Measurements from ENCODE around the gene DSTN.

Gene DSTN

DNA sequence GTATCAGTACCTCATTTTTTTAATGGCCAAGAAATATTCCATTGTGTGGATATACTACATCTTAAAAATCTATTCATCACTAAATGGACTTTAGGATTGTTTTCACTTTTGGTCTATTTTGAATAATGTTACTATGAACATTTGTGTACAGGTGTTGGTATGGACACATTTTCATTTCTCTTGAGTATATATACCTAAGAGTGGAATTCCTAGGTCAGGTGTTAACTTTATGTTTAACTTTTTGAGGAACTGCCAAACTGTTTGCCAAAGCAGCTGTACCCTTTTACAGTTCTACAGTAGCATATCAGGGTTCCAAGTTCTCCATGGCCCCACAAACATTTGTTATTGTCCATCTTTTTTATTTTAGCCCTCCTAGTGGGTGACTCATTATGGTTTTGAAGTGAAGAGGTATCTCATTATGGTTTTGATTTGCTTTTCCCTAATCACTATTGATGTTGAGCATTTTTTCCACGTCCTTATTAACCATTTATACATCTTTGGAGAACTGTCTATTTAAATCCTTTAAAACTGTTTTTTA lies 28.2 kb downstream of the DSTN start:
- TF ChIP-seq, protein P1, sequence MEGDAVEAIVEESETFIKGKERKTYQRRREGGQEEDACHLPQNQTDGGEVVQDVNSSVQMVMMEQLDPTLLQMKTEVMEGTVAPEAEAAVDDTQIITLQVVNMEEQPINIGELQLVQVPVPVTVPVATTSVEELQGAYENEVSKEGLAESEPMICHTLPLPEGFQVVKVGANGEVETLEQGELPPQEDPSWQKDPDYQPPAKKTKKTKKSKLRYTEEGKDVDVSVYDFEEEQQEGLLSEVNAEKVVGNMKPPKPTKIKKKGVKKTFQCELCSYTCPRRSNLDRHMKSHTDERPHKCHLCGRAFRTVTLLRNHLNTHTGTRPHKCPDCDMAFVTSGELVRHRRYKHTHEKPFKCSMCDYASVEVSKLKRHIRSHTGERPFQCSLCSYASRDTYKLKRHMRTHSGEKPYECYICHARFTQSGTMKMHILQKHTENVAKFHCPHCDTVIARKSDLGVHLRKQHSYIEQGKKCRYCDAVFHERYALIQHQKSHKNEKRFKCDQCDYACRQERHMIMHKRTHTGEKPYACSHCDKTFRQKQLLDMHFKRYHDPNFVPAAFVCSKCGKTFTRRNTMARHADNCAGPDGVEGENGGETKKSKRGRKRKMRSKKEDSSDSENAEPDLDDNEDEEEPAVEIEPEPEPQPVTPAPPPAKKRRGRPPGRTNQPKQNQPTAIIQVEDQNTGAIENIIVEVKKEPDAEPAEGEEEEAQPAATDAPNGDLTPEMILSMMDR (IDR thresholded peaks at IDR 0.05; ENCODE audit: low read length, missing control alignments), result no peak
- DNase-seq (ENCODE audit: low read depth), result no peak
- H3K4me3 ChIP-seq (replicated peaks; ENCODE audit: low read depth, low read length), result no peak overlapping the region

DNA sequence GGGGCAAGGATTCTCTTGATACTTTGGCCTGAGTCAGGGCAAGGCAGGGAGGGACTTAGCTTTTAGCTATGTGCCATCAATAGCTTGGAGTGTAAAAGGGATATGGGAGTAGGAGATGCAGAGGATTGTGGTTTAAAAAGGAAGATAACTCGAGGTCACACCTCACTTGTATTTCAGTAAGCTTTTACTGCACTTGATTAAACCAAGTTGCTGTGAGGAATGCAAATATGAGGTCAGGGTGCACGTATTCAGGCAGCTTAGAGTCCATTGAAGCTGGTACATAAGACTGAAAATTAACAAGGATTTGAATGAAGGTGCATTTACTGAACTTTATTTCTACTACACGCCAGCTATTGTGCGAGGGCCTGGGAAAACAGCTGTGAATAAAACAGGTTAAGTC lies 32.1 kb downstream of the DSTN start:
- TF ChIP-seq, protein P1 (IDR thresholded peaks at IDR 0.05; ENCODE audit: low read length, missing control alignments), result no peak
- H3K4me3 ChIP-seq (replicated peaks; ENCODE audit: low read depth, low read length), result no peak overlapping the region
- DNase-seq (ENCODE audit: low read depth), result no peak

DNA sequence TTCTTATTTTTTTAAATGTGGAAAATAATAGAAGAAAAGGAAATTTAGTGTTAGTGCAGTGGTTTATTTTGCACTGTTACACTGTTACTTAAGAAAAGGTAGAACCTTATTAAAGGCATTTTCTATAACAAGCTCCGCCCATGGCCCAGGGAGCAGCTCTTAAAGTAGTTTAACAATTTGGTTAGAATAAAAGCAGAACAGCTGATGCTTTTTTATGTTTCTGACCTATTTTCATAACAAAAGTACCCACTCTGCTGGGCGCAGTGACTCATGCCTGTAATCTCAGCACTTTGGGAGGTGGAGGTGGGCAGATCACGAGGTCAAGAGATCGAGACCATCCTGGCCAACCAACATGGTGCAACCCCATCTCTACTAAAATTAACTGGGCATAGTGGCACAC lies 32.6 kb downstream of the DSTN start:
- no peak for DNase-seq (ENCODE audit: low read depth)
- TF ChIP-seq, protein P1 (IDR thresholded peaks at IDR 0.05; ENCODE audit: low read length, missing control alignments), result no peak

DNA sequence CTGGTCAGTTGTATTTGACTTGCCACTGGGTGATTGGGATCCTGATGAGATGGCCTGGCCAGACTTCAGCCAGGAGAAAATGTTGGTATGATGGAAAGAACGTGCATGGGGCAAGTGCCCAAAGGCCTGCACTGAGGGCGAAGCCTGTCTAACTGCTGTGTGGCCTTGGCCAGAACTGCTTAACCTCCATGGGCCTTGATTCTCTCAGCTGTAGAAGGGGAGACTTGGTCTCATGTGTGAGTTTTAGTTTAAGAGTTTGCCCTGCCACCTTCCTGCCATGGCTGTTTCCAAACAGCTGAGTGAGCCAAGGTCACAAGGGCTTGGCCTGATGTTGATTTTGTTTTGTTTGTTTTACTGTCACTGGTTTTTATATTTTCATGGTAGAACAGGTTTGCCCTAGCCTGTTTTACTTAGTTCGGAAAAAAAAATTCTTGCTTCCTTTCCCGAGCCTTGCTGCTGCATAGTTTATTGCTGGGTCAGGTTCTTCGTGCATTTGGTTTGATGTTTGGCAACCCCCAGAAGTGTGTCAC lies 35.3 kb downstream of the DSTN start:
- DNase-seq (ENCODE audit: low read depth), result no peak
- TF ChIP-seq, protein P1 (IDR thresholded peaks at IDR 0.05; ENCODE audit: low read length, missing control alignments), result no peak

More for the DNA sequence above, 32.6 kb downstream of the DSTN start:
- no peak overlapping the region for H3K4me3 ChIP-seq (replicated peaks; ENCODE audit: low read depth, low read length)

GRCh38 chr20:17606001-17606400 lies 36.1 kb downstream of the DSTN start:
- no peak for DNase-seq (ENCODE audit: low read depth)
- H3K4me3 ChIP-seq (replicated peaks; ENCODE audit: low read depth, low read length), result no peak overlapping the region
- TF ChIP-seq, protein P1 (IDR thresholded peaks at IDR 0.05; ENCODE audit: low read length, missing control alignments), result no peak

More for the DNA sequence above, 35.3 kb downstream of the DSTN start:
- H3K4me3 ChIP-seq (replicated peaks; ENCODE audit: low read depth, low read length), result no peak overlapping the region

GRCh38 chr20:17608701-17609497 lies 39.0 kb downstream of the DSTN start:
- H3K4me3 ChIP-seq (replicated peaks; ENCODE audit: low read depth, low read length), result no peak overlapping the region
- TF ChIP-seq, protein P1 (IDR thresholded peaks at IDR 0.05; ENCODE audit: low read length, missing control alignments), result no peak
- no peak for DNase-seq (ENCODE audit: low read depth)
